ENCODE measurements around the gene NIP7. TPM values are rescaled to one million over a fixed set of nuclear protein-coding genes. Genes with fewer than 3 reads are reported as not detected.

Gene NIP7
- total and polyA plus RNA-seq, 2 of the 4 experiments (the other 2 are of a cell fraction) = 14.0 to 28.3 TPM

- Histone ChIP-seq H2AFZ (replicated peaks; ENCODE audit: low read length, poor library complexity) (no peak overlapping the region), H3K4me3 (ENCODE audit: insufficient read depth, low read depth, low read length) (no peak overlapping the region), H2BK120ac (ENCODE audit: low read depth, low read length) (no peak overlapping the region), H3K36me3 (ENCODE audit: control insufficient read depth, insufficient read depth, low read length) (peaks cover 23% of the 10 kb centered on the region), H3K23ac (ENCODE audit: low read depth, low read length) (no peak overlapping the region), H3K27me3 (ENCODE audit: control insufficient read depth, insufficient read depth, low read length) (no peaks in the 10 kb centered on the region), H3K4me2 (ENCODE audit: low read depth, low read length) (no peak overlapping the region), H4K91ac (ENCODE audit: insufficient read depth, low read depth, low read length) (no peak overlapping the region), H4K8ac (ENCODE audit: low read depth in 2 of 2, low read length in 2 of 2) (no peak overlapping the region), H3K18ac (ENCODE audit: low read depth, low read length) (no peak overlapping the region), H2BK15ac (ENCODE audit: low read depth, low read length) (no peak overlapping the region), H3K9ac (ENCODE audit: low read depth, low read length) (no peak overlapping the region), H4K5ac (ENCODE audit: low read depth, low read length) (no peak overlapping the region), H2AK5ac (ENCODE audit: low read depth, low read length) (no peak overlapping the region), H3K9me3 (ENCODE audit: control insufficient read depth, insufficient read depth, low read length) (no peaks in the 10 kb centered on the region), H3K4me1 (ENCODE audit: control insufficient read depth, insufficient read depth, low read length) (no peaks in the 10 kb centered on the region), H3K27ac (ENCODE audit: insufficient read depth, low read length) (no peak overlapping the region), H3K14ac (replicated peaks; ENCODE audit: low read depth, low read length) (no peak overlapping the region), H3K4ac (ENCODE audit: low read depth, low read length) (no peak overlapping the region), H2BK20ac (ENCODE audit: low read depth, low read length) (no peak overlapping the region), H2BK5ac (ENCODE audit: low read depth, low read length, poor library complexity, severe bottlenecking) (no peak overlapping the region), H2AK9ac (replicated peaks; ENCODE audit: low read depth, low read length, poor library complexity) (no peak overlapping the region), H3K56ac (ENCODE audit: extremely low read depth, insufficient read depth, low read length) (no peak overlapping the region), H4K20me1 (ENCODE audit: insufficient read depth, low read length) (peaks cover 3% of the 10 kb centered on the region; the same call in 1 of the 2 replicates), H3K9me1 (ENCODE audit: insufficient read depth, low read length) (peaks cover 9% of the 10 kb centered on the region; the same call in 1 of the 2 replicates), H3K79me1 (ENCODE audit: low read depth in 1 of 2, low read length in 2 of 2) (peaks cover 9 to 25% of the 10 kb centered on the region in 2 experiments; a peak in 3 of 4 replicates)
- CTCF ChIA-PET = interaction anchor here (0.7 kb wide), 1 partner anchor 117 kb away, joined by 3 read pairs; no protein-coding TSS in a partner anchor
- intact Hi-C loops (cut with micrococcal nuclease) = no loop called here
- no CpG with 5 or more reads among the region's 1 CpG for WGBS, 2 experiments (ENCODE audit: extremely low coverage in 2 of 2, insufficient read length in 1 of 2)
- TSS peak; percentile 2 for BruUV-seq (replicated peaks)
- POLR2A ChIA-PET (ENCODE audit: unreplicated experiment) = no interaction called here
- DNase-seq = no peak
- no peak for ATAC-seq (ENCODE audit: low read depth)
- dilution Hi-C loops (cut with HindIII; ENCODE audit: low sequenced_read_pairs, unreplicated experiment) = no loop called here
- in situ Hi-C loops (cut with MboI; ENCODE audit: low sequenced_read_pairs) = no loop called here
- TF ChIP-seq RCOR1 (IDR thresholded peaks at IDR 0.05; ENCODE audit: insufficient replicate concordance, low read length) (no peak), MAFK (IDR thresholded peaks at IDR 0.05; ENCODE audit: low read depth, low read length) (no peak), CEBPB (IDR thresholded peaks at IDR 0.05; ENCODE audit: low read depth, low read length) (no peak), POLR2A (IDR thresholded peaks at IDR 0.05; ENCODE audit: low read depth, low read length) (no peak), USF2 (IDR thresholded peaks at IDR 0.05; ENCODE audit: low read depth, low read length) (no peak), RAD21 (IDR thresholded peaks at IDR 0.05; ENCODE audit: low read length) (no peak), BHLHE40 (IDR thresholded peaks at IDR 0.05; ENCODE audit: low read depth, low read length) (no peak), SMC3 (IDR thresholded peaks at IDR 0.05; ENCODE audit: low read depth, low read length) (no peak), CHD1 (IDR thresholded peaks at IDR 0.05; ENCODE audit: low read depth, low read length) (no peak), MXI1 (IDR thresholded peaks at IDR 0.05; ENCODE audit: borderline replicate concordance, low read depth, low read length) (no peak), FOS (IDR thresholded peaks at IDR 0.05; ENCODE audit: low read depth, low read length) (no peak), MAZ (IDR thresholded peaks at IDR 0.05; ENCODE audit: borderline replicate concordance, low read depth, low read length) (no peak), ELK1 (IDR thresholded peaks at IDR 0.05; ENCODE audit: borderline replicate concordance, low read depth, low read length) (no peak), CTCF (conservative IDR thresholded peaks at IDR 0.05; ENCODE audit: low read depth, low read length) (no peak), RFX5 (IDR thresholded peaks at IDR 0.05; ENCODE audit: low read depth, low read length) (no peak)
These were observed 33.5 kb upstream of the NIP7 start for GRCh38 chr16:69306031-69306430.

Measured in IMR-90 (cell line).